Hematopoietic multipotent progenitor cell (in vitro differentiated cells): ENCODE measurements around the gene FILIP1. TPM values are rescaled to one million over a fixed set of nuclear protein-coding genes. Genes with fewer than 3 reads are reported as not detected.

Source experiments
- DNase-seq, 3 donors: peaks; one replicate each; pipeline ENCODE4 v3.0.0-alpha.2; 2011 to 2015; ENCODE audit warnings: low read depth in 2 of 3, low spot score in 2 of 3
- total RNA-seq: library from RNA; depleted of rRNA; stranded (reverse); fragments of >200 nt; gene quantifications from one replicate; pipeline ENCODE4 v1.2.3, GENCODE V29; 2012

Gene FILIP1
- total RNA-seq, 1 donor, result under 0.01 TPM

- no peak for DNase-seq
Observed at GRCh38 chr6:75347898-75348610, 145.5 kb downstream of the FILIP1 start.

GRCh38 chr6:75345413-75345812 lies 148.2 kb downstream of the FILIP1 start:
- DNase-seq, result no peak

DNA sequence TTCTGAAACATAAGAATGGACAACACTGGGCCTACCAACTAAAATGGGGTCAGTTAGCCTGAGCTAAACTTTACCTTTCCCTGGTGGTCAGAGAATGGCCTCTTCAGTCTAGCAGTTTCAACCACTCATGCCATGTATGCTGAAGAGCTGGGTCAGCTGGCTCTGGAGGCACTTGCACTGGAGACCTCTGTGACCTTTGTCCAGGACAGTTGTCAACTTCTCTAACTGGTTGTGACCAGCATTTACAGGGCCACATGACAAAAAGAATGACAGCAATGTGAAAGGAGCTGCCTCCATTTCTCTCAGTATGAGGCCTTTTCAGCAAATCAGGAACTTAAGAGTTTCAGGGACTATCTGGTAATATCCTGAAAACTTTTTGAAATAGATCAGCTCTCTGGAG lies 149.1 kb downstream of the FILIP1 start:
- DNase-seq, result no peak

GRCh38 chr6:75344021-75344420 lies 149.6 kb downstream of the FILIP1 start:
- DNase-seq, result no peak

DNA sequence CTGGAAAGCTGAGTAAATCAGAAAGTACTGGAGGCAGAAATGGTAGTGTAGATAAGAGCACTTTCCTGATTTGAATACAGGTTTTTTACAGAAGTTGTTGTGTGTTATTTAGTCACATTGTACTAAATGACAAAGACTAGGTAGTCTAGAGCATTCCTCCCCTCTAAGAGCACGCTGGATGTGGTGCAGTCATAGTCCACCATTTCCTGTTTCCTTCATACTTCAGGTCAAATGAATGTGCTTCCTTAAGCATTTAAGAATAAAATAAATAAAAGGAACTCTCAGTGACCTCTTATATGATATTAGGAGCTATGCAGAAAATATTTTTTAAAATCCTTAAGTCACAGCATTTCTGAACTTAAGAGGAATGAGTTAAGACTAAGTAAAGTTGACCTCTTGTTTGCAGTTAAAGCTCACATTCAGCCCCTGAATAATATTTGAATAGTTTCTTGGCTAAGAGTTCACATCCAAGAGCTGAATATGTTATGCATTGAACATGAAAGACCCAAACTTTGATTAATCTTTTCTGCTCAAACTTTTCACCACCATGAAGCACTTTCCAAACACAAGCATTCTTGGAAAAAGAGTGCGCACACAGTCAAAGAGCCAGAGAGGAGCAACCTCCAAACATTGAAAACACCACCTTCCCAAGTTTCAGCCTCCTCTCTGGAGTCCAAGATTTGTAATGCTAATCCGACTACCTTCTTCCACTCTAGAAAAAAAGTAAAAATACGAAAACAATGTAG lies 155.6 kb downstream of the FILIP1 start:
- DNase-seq, result no peak

DNA sequence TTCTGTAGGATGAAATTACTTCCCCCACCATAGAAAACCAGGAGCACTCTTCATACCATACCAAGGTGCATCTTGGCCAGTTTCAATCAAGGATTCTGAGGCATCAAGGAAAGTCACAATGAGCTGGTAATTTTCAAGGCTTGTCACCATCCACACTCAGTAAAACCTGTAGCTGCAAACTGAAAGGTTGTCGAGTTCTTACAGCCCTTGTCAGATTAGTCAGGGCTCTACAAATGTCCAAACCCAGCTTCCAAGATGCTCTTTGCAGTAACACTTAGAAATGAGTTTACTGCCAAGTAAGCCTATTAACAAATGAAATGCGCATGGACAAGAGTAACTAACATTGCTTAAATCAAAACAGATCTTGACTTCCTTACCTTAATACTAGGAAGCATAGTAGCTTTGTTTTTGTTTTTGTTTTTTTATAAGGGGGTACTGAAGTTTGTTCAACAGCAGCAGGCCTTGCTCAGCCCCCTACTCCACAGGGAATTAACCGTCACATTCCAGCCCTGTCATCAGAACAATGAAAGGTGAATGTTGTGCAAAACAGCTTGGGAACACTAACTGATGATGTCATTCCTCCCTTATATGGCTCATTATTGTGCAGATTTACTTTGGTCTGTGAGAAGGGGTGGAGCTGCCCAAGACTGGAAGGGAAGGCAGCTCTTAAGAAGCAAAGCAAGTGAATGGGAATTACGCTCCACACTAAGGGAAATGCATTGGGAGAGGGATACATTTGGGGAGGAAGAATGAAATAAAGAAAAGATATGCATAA lies 159.1 kb downstream of the FILIP1 start:
- no peak for DNase-seq

DNA sequence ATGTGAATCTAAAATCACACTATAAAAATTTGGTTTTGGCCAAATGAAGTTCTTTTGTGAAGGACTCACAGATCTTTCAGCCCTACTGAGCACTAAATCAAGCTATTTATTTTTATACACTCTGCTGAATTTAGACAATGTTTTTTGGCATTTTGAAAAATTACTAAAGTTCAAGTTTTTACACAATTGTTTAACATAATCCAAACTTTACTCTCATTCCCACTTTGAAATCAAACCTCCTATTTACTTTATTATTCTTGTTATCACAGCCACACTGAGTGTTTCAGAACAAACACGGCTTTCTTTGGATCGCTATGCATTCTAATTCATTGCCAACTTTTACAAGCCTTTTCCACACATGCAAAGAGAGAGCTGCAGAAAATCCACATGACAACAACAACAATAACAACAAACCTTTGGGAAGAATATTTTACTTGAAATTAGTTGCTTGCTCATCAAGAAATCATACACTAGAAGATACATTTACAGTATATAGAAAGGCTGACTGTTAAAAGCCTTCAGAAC lies 159.9 kb downstream of the FILIP1 start:
- no peak for DNase-seq

- no peak for DNase-seq
Observed at GRCh38 chr6:75331151-75331550, 162.4 kb downstream of the FILIP1 start.

GRCh38 chr6:75329703-75330102 lies 163.9 kb downstream of the FILIP1 start:
- DNase-seq, result no peak

- no peak for DNase-seq
Observed at GRCh38 chr6:75327807-75328206, 165.8 kb downstream of the FILIP1 start.

GRCh38 chr6:75326557-75327258 lies 166.9 kb downstream of the FILIP1 start:
- DNase-seq, result no peak

GRCh38 chr6:75318900-75319299 lies 174.7 kb downstream of the FILIP1 start:
- DNase-seq, result no peak

GRCh38 chr6:75317503-75318206 lies 175.9 kb downstream of the FILIP1 start:
- no peak for DNase-seq

DNA sequence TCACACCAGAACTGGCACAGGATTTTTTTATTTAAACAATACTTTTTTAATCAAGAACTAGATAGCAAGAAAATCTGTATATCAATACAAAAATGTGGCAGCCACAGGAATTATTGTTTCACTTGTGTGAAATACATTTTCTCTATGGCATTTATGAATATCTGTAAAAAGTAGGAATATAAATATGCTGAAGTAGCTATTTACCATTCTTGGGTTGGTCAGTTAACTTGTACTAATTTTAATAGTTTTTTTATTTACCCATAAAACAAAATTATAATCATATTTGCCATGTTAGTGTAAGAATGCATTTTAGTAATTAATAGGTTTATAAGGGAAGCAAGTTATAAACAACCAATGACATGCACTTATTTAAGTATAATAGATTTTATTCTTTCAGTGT lies 177.6 kb downstream of the FILIP1 start:
- DNase-seq, result no peak

- no peak for DNase-seq
Observed at GRCh38 chr6:75308250-75308988, 185.2 kb downstream of the FILIP1 start.

DNA sequence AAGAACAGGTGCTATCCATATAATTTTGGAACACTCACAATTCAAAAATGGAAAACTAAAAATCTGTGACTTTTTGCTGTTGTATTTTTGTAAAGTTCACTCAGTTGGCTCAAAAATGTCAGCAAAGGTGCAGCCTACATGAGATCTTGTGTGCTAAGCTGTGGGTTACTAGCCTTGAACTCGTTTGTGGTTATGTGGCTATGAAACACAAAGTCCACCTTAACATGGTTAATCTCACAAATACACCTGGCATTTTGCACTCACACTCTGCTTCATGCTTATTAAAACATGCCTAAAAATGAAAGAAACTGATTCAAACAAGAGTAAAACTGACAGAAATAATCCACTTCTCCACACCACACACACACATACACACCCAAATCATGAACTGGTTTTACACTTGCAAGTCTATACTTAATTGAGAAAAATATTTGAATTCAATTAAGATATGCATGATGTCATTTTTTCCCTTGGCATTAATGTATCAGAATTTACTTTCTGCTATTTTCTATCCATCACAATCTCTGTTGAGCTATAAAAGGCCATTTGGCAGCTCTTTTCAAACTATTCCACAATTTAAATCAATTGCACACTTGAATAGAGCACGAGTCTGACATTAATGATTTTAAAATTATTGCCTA lies 186.1 kb downstream of the FILIP1 start:
- no peak for DNase-seq

DNA sequence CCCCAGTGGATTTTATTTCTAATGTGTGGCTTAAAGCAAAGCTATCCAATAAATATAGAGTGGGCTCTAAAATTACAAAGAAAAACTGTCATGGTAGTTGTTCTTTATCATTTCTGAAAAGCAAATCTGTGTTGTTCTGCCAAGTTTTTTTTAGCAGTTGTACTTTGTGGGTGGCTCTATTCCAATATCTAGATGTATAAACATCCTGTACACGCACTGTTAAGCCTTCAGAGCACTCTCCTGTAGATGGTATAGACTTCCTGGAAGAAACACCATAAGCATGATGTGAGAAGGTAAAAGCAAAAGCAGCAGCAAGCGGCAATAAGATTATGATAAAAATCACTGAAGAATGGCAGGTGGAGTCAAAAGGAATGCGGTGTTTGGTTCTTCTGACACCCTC lies 187.5 kb downstream of the FILIP1 start:
- DNase-seq, result no peak

DNA sequence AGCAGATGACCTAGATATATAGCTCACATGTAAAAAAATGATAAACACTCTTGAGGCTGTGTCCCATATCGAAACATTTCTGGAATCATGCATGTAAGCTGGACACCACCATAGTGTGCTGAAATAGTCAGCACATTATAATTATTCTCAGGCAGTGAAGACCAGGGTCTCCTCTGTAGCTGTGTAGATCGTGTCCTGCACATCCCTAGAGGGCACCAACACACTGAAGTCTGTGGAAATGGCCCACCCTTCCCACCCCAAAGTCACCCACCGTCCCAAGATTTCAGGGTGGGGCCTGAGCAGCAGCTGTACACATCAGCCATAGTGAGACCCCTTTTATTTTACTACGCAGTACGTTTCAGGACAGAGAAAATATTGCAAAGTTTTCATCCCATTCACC lies 188.0 kb downstream of the FILIP1 start:
- no peak for DNase-seq

DNA sequence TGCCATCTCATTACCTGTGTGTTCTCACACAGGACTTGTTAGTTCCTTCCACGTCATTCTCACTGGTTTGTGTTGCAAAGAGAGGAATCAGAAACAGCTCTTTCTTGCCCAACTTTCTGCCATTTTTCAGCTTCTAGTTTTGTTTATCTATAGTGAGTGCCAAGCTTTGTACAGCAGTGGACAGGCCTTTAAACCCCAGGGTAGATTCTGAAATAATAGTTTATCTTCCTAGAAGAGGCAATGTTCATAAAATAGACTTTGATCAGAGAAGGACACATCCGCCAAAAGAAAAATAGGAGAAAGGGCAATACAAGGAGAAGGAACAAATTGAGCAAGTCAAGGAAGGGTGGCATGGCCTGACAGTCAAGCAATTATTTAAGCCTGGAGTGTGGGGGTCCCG lies 191.3 kb downstream of the FILIP1 start:
- no peak for DNase-seq
